ENCODE data around the gene SUMF1.

SUMF1 gene

DNA sequence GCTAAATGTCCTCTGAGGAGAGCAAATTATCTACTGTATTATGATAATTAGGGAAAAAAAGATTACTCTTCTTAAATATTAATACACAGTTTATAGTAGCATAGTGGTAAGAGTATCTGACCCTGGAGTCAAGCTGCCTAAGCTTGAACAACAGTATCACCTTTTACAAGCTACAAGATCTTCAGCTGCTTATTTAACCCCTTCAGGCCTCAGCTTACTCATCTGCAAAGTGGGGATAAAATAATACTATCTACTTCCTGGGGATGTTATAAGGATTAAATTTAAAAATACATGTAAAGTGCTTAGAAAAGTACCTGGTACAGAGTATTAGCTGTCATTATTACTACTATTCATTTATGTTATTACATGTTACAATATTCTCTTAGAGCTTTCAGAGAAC is 42.0 kb downstream of the SUMF1 start:
- DNase-seq: no peak
- in situ Hi-C loops (cut with MboI; ENCODE audit: low pct_unique_long_range_greater_than_20kb, low sequenced_read_pairs): no loop called here

DNA sequence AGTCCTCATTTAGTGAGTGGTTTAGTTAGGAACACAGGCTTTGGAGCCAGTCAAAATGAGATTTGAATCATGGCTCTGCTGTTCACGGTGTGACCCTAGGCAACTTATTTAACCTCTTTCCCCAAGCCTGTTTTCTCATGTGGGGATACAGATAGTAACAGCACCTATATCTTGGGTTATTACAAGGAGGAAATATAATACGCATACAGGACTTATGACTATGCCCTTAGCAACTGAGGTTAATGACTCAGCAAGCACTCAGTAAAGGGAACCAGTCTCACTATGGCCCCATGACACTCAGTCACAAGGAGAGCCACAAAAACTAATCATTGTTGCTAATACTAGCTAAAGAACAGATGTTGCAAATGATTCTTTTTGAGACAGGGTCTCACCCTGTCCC is 45.9 kb downstream of the SUMF1 start:
- in situ Hi-C loops (cut with MboI; ENCODE audit: low pct_unique_long_range_greater_than_20kb, low sequenced_read_pairs): no loop called here
- no peak for DNase-seq

DNA sequence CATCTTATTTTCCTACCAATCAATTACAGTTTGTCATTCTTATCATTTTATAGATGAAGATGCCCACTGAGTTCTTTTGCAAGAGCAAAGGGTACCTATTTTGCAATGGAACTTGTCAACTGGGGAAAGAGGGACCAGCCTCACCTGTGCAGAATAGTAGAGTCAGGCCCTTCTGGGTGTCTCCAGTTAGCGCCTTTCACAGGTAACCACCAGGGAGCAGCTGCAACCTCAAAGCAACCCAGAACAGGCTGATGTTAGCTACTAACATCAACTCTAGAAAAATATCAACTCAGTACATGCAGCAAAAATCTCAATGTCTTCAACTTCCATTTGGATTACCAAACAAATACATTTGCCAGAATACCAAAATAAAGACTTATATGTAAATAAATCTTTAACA is 47.1 kb downstream of the SUMF1 start:
- no peak for DNase-seq
- in situ Hi-C loops (cut with MboI; ENCODE audit: low pct_unique_long_range_greater_than_20kb, low sequenced_read_pairs): no loop called here

GRCh38 chr3:4419386-4419785 is 47.7 kb downstream of the SUMF1 start:
- in situ Hi-C loops (cut with MboI; ENCODE audit: low pct_unique_long_range_greater_than_20kb, low sequenced_read_pairs): no loop called here

DNA sequence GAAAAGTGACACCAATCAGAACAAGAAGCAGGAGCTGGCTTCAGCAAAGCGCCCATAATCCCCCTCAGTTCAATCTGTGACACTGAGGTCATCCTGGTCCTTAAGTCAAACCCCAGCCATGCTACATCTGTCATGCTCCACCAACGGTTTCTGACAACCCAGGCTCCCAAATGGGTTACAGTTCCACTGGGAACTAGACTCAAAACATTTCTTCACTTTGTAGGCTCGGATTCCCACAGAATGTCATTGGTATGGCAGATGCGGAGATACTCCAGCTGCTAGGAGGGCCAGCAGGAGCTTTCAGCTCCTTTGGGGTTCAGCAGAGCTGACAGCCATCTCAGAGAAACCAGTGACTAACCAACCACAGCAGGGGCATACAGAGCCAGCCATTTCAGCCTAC is 48.9 kb downstream of the SUMF1 start:
- DNase-seq: no peak
- in situ Hi-C loops (cut with MboI; ENCODE audit: low pct_unique_long_range_greater_than_20kb, low sequenced_read_pairs): no loop called here

More at GRCh38 chr3:4419386-4419785, 47.7 kb downstream of the SUMF1 start:
- no peak for DNase-seq

DNA sequence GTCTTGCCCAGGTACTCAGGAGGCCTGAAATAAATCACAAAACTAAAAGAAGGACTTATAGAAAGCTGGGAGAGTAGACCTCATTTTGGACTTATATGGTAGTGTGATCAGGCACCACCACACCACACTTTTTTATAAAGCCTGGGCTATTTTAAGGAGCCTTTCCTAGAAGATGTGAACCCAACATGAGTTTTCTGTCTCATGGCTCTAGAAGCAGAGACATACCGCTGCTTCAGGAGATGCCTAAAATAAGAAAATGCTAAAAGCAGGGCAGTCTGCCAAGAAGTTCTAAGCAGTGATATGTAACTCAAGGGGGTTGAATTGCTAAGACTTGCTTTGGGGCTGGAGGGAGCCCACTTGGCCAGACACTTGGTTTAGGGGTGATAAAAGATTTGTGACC is 49.6 kb downstream of the SUMF1 start:
- no peak for DNase-seq
- in situ Hi-C loops (cut with MboI; ENCODE audit: low pct_unique_long_range_greater_than_20kb, low sequenced_read_pairs): no loop called here

DNA sequence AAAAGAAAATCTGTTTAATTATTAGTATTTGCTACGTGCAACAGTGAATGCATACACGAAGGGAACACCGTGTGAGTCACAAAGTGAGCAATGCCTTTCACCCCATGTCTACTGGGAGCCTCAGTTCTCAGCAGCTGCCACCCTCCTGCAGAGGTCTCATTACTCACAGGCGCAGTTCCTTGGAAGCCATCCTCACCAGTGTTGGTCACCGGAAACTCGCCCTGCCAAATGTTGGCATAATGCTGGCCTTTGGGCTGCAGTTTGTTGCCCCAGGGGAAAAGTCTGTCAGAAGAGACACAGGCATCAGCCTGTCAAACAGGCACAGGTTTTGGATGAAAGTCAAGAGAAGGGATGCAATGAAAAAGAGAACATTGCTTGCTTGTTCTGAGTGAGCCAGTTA is 50.1 kb downstream of the SUMF1 start:
- DNase-seq: no peak
- in situ Hi-C loops (cut with MboI; ENCODE audit: low pct_unique_long_range_greater_than_20kb, low sequenced_read_pairs): no loop called here

DNA sequence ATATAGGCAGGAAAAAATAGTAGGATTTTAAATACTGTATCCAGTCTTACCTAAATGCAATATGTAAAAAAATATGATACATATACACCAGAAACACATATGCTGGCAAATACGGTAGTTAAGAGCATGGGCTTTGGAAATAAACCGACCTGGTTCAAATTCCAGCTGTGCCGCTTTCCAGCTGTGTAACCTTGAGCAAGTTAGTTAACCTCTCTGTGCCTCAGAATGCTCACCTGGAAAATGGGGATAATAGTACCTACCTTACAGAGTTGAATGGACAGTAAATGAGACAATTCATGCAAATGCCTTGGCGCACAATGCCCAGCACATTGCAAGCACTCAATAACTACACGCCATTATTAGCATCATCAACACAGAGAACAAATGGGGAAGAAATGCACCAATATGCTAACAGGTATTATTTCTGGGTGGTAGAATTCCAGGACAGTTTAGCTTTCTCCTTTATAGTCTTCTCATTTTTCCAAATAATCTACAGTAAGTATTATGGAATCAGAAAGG is 50.6 kb downstream of the SUMF1 start:
- in situ Hi-C loops (cut with MboI; ENCODE audit: low pct_unique_long_range_greater_than_20kb, low sequenced_read_pairs): no loop called here
- no peak for DNase-seq

DNA sequence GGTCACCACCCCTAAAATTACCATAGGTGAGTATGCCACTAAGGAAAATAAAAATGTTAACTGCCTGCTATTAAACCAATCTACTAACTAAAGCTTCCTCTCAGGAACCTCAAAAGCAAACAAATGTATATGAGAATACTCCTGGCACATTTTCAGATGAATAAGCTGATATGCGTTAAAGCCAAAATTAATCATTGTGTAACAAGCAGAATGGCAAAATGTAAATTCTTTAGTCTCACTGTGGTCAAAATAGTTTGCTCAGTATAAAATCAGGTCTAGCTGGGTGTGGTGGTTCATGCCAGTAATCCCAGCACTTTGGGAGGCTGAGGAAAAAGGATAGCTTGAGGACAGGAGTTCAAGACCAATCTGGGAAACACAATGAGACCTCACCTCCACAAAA is 53.6 kb downstream of the SUMF1 start:
- in situ Hi-C loops (cut with MboI; ENCODE audit: low pct_unique_long_range_greater_than_20kb, low sequenced_read_pairs): no loop called here

GRCh38 chr3:4411833-4412232 is 55.2 kb downstream of the SUMF1 start:
- DNase-seq: no peak
- in situ Hi-C loops (cut with MboI; ENCODE audit: low pct_unique_long_range_greater_than_20kb, low sequenced_read_pairs): no loop called here

More for the DNA sequence above, 53.6 kb downstream of the SUMF1 start:
- DNase-seq: no peak

DNA sequence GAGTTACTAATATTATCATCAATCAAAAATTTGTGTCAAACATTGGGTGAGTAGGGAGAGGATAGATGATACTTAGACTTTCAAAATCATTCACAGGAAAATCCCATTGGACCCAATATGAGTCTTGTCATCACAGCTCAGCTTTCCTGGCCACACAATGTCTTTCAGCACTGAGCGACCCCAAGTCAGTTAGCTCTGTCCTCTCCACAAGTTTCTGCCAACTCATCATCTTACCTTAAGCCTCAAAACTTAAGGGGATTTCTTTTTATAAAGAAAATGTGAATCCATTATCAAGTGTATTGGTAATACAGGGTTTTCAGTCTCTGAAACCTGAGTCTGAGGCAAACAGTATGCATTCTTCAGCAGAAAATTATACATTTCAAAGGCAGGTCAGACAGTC is 55.8 kb downstream of the SUMF1 start:
- DNase-seq: no peak
- in situ Hi-C loops (cut with MboI; ENCODE audit: low pct_unique_long_range_greater_than_20kb, low sequenced_read_pairs): no loop called here

GRCh38 chr3:4410606-4411005 is 56.5 kb downstream of the SUMF1 start:
- no peak for DNase-seq
- in situ Hi-C loops (cut with MboI; ENCODE audit: low pct_unique_long_range_greater_than_20kb, low sequenced_read_pairs): no loop called here

- no peak for DNase-seq
- in situ Hi-C loops (cut with MboI; ENCODE audit: low pct_unique_long_range_greater_than_20kb, low sequenced_read_pairs): no loop called here
Observed at GRCh38 chr3:4409971-4410573, 57.0 kb downstream of the SUMF1 start.

GRCh38 chr3:4409415-4409814 is 57.7 kb downstream of the SUMF1 start:
- in situ Hi-C loops (cut with MboI; ENCODE audit: low pct_unique_long_range_greater_than_20kb, low sequenced_read_pairs): no loop called here
- DNase-seq: no peak

DNA sequence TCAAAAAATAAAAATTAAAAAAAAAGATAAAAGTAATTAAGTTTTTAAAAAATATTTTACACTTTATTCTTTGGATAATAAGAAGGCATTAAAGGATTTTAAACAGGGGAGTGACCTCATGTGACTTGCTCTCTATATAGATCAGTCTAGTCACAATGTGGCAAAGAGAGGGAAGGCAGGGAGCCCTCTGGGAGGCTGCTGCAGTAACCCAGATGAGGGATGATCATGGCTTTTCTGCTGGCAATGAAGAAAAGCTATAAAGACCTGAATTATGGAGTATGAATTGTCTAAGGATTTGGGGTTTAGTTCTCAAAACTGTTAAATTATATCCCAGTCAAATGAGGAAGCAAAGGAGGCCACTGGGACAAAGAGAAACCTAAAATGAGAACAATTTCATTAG is 58.1 kb downstream of the SUMF1 start:
- DNase-seq: no peak
- in situ Hi-C loops (cut with MboI; ENCODE audit: low pct_unique_long_range_greater_than_20kb, low sequenced_read_pairs): no loop called here

DNA sequence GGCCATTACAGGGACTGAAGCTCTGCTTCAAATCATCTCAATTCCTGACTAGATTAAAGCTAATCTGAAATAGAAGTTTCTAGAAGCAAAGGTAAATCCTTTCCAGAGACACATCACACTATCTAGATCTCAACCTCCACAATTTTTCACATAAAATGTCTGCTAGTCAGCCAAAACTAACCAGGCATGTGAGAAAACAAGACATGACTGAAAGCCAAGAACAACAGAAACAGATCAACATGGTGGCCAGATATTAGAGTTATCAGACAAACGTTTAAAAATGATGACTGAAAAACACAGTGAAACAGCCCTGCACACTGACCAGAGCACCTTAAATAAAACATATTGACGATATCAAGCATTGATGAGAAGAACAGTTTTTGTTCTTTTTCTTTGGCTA is 59.1 kb downstream of the SUMF1 start:
- no peak for DNase-seq
- in situ Hi-C loops (cut with MboI; ENCODE audit: low pct_unique_long_range_greater_than_20kb, low sequenced_read_pairs): no loop called here

DNA sequence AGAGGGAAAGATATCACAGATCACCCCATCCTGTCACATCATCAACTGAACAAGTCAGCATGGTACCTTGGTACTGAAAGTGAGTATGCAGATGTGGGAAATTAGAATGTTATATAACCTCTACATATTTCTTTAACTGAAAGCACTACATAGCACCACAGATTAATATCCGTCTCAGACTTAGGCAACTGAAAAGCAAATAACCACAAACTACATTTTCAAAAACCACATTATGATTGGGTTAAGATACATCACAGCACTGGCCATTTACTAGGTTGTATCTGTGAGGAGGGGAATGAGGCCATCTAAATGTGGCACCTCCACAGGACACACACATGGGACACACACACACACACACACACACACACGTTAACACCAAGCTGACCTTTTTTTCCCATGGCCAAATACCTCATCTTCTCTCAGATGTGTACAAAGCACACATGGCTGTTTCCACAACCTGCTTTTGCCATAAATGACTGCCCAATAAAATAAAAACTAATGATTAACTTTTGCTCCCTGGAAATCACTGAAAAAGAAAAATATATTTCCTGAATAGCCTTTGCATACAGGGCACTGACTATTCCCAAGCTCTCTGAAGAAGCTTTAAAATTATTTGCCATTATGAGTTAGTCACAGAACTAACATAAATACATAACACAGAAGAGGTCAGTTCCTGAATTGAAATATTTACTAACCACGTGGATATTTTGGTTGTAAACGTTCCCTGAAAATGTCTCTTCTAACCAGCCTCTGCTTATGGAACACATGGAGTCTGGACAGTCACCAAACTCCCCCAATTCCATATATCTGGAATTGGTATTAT is 60.1 kb downstream of the SUMF1 start:
- no peak for DNase-seq
- in situ Hi-C loops (cut with MboI; ENCODE audit: low pct_unique_long_range_greater_than_20kb, low sequenced_read_pairs): no loop called here

DNA sequence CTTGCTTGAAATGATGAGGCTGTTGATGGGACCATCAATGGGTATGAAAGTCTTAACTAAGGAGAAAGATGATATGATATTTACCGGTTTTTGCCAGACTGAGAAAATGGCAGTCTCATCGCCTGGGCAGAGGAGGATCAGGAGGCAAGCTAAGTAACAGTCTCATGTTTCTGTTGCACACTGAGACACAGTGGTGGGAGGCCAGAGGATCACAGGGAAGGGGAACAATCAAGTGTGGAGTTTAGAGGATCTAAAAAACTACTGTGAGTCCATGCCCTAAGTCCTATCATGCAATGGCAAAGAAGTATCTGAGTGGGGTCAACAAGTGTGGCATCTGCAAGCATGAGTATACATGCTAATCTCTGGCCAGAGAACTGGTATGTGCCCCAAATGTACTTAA is 62.2 kb downstream of the SUMF1 start:
- DNase-seq: no peak
- in situ Hi-C loops (cut with MboI; ENCODE audit: low pct_unique_long_range_greater_than_20kb, low sequenced_read_pairs): no loop called here

- in situ Hi-C loops (cut with MboI; ENCODE audit: low pct_unique_long_range_greater_than_20kb, low sequenced_read_pairs): no loop called here
- DNase-seq: no peak
Observed at GRCh38 chr3:4401441-4401840, 65.6 kb downstream of the SUMF1 start.

- DNase-seq: no peak
- in situ Hi-C loops (cut with MboI; ENCODE audit: low pct_unique_long_range_greater_than_20kb, low sequenced_read_pairs): no loop called here
Observed at GRCh38 chr3:4399476-4399875, 67.6 kb downstream of the SUMF1 start.

GRCh38 chr3:4398941-4399245 is 68.2 kb downstream of the SUMF1 start:
- DNase-seq: no peak
- in situ Hi-C loops (cut with MboI; ENCODE audit: low pct_unique_long_range_greater_than_20kb, low sequenced_read_pairs): no loop called here
